Esophagus squamous epithelium (tissue), 5 donors: ENCODE data around the gene CLCN4. TPM values are rescaled to one million over a fixed set of nuclear protein-coding genes. Genes with fewer than 3 reads are reported as not detected.

Source experiments
- DNase-seq: peaks from one replicate; lab custom pipeline; 2025; lab: John Stamatoyannopoulos, UW
- H3K27ac ChIP-seq, 4 donors: fragments of 200-600 bp; sonication (generic); one replicate each; pipeline ENCODE4 v1.5.1; 2016 to 2019; ENCODE audit warnings: mild to moderate bottlenecking in 1 of 4
- H3K27me3 ChIP-seq, 4 donors: fragments of 200-600 bp; sonication (generic); 1 replicate in 3 of 4; 2 replicates in 1 of 4; pipeline versions ENCODE4 v1.5.1 to v1.6.0; 2017 to 2021; ENCODE audit warnings: antibody characterized with exemption in 1 of 4
- H3K36me3 ChIP-seq, 3 donors: fragments of 200-600 bp; sonication (generic); one replicate each; pipeline ENCODE4 v1.5.1; 2016 to 2019
- H3K4me1 ChIP-seq, 3 donors: fragments of 200-600 bp; sonication (generic); one replicate each; pipeline ENCODE4 v1.5.1; 2017 to 2019
- H3K4me3 ChIP-seq, 4 donors: fragments of 200-600 bp; sonication (generic); 1 replicate in 3 of 4; 2 replicates in 1 of 4; pipeline ENCODE4 v1.5.1; 2016 to 2019; ENCODE audit warnings: mild to moderate bottlenecking in 2 of 4, moderate library complexity in 1 of 4
- H3K9me3 ChIP-seq, 3 donors: fragments of 200-600 bp; sonication (generic); one replicate each; pipeline ENCODE4 v1.5.1; 2016 to 2019
- CTCF ChIP-seq, 6 experiments: fragments of 450-650 bp in 4 of 6; fragments of 200-600 bp in 2 of 6; sonication (generic) in 2 of 6; IDR thresholded peaks; one replicate each; pipeline ENCODE4 v1.5.1; 2016 to 2019; ENCODE audit warnings: antibody characterized with exemption in 6 of 6, mild to moderate bottlenecking in 4 of 6, moderate library complexity in 4 of 6
- POLR2A ChIP-seq, 4 donors: fragments of 450-650 bp; IDR thresholded peaks; one replicate each; pipeline ENCODE4 v1.6.1; 2017; ENCODE audit warnings: antibody characterized with exemption in 4 of 4, mild to moderate bottlenecking in 4 of 4, moderate library complexity in 3 of 4
- WGBS, 2 donors: methylation state at CpG; one replicate each; pipeline ENCODE4 v1.1.5; 2018; 5-methylcytosine and 5-hydroxymethylcytosine counted together
- intact Hi-C: fragments of 100-400 bp; cut with DNase I; formaldehyde crosslinking; loops from one replicate; pipeline ENCODE4 v1.15.0; 2022
- total RNA-seq, 4 donors: library from RNA; depleted of rRNA; stranded (reverse); fragments of >200 nt; gene quantifications; one replicate each; pipeline ENCODE4 v1.1.0, GENCODE V29; 2016
- donor health status: DM: yes; HTN: yes; CAD: no.

The CLCN4 gene
- total RNA-seq, 4 donors from 2014 or later: 0.04 to 3.1 (median 0.53) TPM

GRCh38 chrX:10235851-10236250 lies 79.1 kb downstream of the CLCN4 start:
- Histone ChIP-seq H3K4me1 (no peaks in the 10 kb centered on the region), H3K27ac (no peak overlapping the region), H3K4me3 (no peak overlapping the region), H3K36me3 (no peaks in the 10 kb centered on the region), H3K27me3 (no peaks in the 10 kb centered on the region), H3K9me3 (no peaks in the 10 kb centered on the region)
- TF ChIP-seq CTCF (IDR thresholded peaks at IDR 0.05): no peak
- no peak for TF ChIP-seq POLR2A (IDR thresholded peaks at IDR 0.05)
- no peak for DNase-seq
- WGBS, 2 donors: 72 to 93% methylated on average over 7 of the region's 7 CpGs
- intact Hi-C loops: no loop called here

GRCh38 chrX:10237241-10237640 lies 80.5 kb downstream of the CLCN4 start:
- Histone ChIP-seq H3K4me3 (no peak overlapping the region), H3K36me3 (no peaks in the 10 kb centered on the region), H3K27me3 (no peaks in the 10 kb centered on the region), H3K9me3 (no peaks in the 10 kb centered on the region), H3K27ac (no peak overlapping the region), H3K4me1 (no peaks in the 10 kb centered on the region)
- 80 to 94% methylated on average over 7 of the region's 7 CpGs for WGBS, 2 donors
- intact Hi-C loops: no loop called here
- no peak for TF ChIP-seq POLR2A (IDR thresholded peaks at IDR 0.05)
- TF ChIP-seq CTCF (IDR thresholded peaks at IDR 0.05): no peak
- no peak for DNase-seq

- Histone ChIP-seq H3K27me3 (no peaks in the 10 kb centered on the region), H3K4me3 (no peak overlapping the region), H3K9me3 (no peaks in the 10 kb centered on the region), H3K27ac (peak overlapping the region in 1 of 4 donors; percentile 26), H3K4me1 (no peaks in the 10 kb centered on the region), H3K36me3 (no peaks in the 10 kb centered on the region)
- 60 to 71% methylated on average over 2 to 11 of the region's 11 CpGs for WGBS, 2 donors
- no peak for TF ChIP-seq POLR2A (IDR thresholded peaks at IDR 0.05)
- no peak for TF ChIP-seq CTCF (IDR thresholded peaks at IDR 0.05)
- intact Hi-C loops: no loop called here
- DNase-seq: no peak
These were observed 82.9 kb downstream of the CLCN4 start for GRCh38 chrX:10239611-10240064.

- intact Hi-C loops: no loop called here
- WGBS, 2 donors: 24 to 38% methylated on average over 4 of the region's 4 CpGs
- no peaks in the 10 kb centered on the region for H3K4me1 ChIP-seq
These were observed 84.1 kb downstream of the CLCN4 start for GRCh38 chrX:10240918-10241317.

GRCh38 chrX:10242026-10242425 lies 85.3 kb downstream of the CLCN4 start:
- intact Hi-C loops: no loop called here
- Histone ChIP-seq H3K4me3 (no peak overlapping the region), H3K36me3 (no peaks in the 10 kb centered on the region), H3K4me1 (no peaks in the 10 kb centered on the region), H3K9me3 (no peaks in the 10 kb centered on the region), H3K27me3 (no peaks in the 10 kb centered on the region), H3K27ac (no peak overlapping the region)
- no peak for DNase-seq
- TF ChIP-seq CTCF (IDR thresholded peaks at IDR 0.05) (no peak), POLR2A (IDR thresholded peaks at IDR 0.05) (no peak)
- WGBS, 2 donors: 50 to 71% methylated on average over 4 to 5 of the region's 5 CpGs

More at GRCh38 chrX:10240918-10241317, 84.1 kb downstream of the CLCN4 start:
- DNase-seq: no peak
- H3K27me3 ChIP-seq: no peaks in the 10 kb centered on the region
- TF ChIP-seq CTCF (IDR thresholded peaks at IDR 0.05): no peak
- no peak for TF ChIP-seq POLR2A (IDR thresholded peaks at IDR 0.05)
- no peaks in the 10 kb centered on the region for H3K9me3 ChIP-seq
- no peak overlapping the region for H3K27ac ChIP-seq
- no peak overlapping the region for H3K4me3 ChIP-seq
- H3K36me3 ChIP-seq: no peaks in the 10 kb centered on the region
